HS-27A (cell line): ENCODE data around the gene INO80C.
A peak's percentile ranks its signal among the peaks of the same experiment; 100 is the strongest.

Experiments
- DNase-seq: peaks from one replicate; pipeline ENCODE4 v3.0.0-alpha.2; 2012; ENCODE audit warnings: low read depth, missing footprints

The INO80C gene

DNA sequence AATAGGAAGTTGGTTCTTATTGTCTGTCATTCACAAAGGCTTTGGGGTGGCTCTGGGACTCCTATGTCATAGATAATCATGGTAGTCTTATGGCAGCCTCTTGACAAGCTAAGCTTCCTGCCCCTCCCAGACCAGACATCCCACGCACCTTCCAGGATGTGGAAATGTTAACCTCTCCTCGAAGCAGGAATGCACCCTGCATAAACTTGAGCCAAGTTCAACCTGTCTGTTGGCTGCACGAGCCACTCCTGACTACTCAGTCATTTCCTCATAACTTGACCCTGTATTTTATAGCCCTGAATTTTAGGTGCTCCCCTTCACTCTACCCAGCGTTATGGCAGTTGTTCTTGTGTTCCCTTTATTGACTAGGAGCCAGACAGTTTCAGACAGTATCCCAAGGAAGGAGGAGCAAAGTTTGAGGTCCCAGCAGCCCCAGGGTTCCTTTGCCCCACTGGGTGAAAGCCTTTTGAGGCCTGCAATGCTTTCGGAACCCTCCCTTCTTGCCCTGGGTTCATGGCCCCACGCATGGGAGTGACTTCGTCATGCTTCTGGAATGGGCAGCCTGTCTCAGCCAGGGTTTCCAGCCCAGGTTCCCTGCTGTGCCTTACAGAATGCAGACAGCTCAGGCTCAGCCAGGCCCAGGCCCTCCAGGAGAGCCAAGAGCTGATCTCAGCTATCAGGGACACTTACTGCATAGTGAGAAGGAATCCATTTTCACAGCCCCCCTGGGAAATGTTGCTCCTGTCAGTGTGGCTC is 15.6 kb upstream of the INO80C start:
- DNase-seq: peak; percentile 70

DNA sequence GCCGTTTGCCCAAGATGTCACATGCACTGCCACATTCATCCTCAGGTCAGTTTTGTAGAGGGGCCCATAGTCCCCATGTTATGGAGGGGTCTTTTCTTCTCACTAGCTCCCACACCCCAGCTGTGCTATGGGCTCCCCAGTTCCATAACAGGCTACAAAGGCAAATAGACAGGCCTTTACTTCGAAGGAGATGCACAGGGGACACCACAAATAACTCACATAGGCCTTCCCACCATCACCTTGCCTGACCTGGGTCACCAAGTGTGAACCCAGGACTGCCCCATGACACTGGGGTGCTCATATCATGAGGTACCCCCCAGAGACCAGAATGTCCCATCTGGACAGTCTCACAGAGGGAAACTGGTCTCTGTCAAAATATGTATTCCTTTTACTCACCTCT is 15.0 kb upstream of the INO80C start:
- DNase-seq: no peak

DNA sequence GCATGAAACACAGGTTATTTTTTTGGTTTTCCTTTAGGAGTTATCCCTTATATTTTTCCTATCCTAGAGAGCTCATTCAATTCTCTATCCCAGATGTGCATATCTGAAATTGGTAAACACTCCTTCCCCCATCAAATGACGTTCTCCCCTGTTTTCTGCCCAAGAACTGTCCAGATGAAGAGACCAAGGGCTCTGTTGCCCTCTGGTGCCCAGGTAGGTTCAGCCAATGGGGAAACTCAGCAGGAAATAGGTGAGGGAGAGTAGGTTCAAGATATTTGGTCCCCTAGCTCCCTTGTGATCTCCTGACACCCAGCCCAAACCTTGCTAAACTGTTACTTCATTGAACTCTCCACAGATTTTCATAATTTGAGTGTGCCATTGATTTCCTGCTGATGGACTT is 14.1 kb upstream of the INO80C start:
- no peak for DNase-seq

DNA sequence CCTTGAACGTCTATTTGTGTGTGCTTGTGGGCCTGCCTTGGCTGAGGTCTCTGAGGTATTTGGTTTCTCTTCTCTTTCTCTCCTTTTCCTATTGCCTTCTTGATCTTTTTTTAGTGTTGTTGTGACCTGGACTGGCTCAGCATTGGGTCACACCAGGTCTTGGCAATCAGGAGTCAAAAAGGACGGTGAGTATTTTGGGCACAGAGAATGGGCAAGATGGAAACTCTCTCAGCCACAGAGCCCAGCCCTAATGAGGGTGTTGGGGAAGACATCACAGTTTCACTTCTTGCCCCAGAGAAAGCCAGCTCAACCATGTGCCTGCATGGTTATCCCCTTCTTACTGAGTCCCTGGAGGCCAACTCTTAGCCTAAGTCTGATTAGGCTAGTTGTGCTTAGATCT is 13.7 kb upstream of the INO80C start:
- no peak for DNase-seq

DNA sequence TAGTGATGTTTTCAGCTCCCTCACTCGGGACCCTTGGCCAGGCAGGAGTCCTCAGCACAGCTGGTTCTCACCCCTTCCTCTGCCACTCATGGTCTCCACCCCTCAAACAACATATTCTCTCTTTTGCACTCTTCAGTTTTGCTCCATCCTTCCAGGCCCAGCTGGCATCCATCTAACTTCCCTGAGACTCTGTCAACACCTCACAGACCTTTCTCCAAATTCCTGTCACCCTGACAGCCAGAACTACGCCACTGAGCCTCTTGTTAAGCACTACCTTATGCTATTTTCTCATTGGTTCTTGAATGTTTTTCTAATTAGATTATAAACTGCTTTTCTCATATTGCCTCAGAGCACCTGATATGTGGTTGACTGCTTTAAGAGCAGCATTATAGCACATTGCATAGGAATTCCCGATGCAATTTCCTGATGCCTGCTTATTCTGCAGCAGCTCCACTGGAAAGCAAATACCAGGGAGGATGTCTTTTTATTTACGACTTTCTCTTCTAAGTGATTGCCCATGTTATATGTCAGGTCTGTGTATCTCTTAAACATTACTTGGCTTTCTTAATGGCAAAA is 12.4 kb upstream of the INO80C start:
- DNase-seq: no peak

DNA sequence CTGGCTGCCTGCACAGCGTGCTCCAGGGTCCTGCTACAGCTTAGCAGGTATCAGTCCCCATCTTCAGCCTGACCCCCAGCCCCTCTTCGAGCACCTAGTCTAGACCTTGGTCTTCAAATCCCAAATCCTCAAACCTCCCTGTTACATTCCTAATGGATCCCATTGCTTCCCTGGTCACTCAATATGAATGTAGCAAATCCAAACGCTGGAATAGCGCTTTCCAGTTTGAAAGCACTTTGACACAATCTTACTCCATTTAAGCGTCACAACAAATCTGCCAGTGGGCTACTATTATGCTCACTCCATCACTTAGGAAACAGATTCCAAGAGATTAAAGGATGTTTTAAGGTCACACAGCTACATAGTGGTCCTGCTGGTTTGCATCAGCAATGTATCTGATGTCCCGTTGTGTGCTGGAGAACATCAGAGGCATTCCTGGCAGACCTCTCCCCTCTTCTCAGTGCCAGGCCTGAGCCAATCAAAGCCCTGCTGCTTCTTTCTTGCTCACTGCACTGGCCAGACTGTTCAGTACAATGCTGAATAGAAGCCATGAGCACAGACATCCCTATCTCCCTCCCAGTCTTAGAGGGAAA is 11.1 kb upstream of the INO80C start:
- DNase-seq: no peak

DNA sequence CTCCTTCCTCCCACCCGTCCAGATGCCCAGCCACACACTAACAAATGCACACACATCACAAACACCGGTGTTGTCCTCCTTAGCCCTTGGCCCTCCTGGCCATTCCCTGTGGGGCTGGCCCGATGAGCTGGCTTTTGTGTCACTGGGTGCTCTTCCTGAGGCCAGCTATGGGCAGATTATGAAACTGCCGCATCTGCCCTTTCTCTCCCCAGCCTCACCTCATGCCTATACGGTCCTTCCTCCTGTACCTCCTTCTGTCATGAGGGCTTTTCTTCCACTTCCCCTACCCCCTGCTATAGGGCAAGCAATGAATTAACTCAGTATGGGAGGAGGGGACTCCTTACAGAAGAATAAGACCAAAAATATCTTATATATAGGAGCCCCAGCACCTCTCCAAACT is 10.3 kb upstream of the INO80C start:
- DNase-seq: no peak

DNA sequence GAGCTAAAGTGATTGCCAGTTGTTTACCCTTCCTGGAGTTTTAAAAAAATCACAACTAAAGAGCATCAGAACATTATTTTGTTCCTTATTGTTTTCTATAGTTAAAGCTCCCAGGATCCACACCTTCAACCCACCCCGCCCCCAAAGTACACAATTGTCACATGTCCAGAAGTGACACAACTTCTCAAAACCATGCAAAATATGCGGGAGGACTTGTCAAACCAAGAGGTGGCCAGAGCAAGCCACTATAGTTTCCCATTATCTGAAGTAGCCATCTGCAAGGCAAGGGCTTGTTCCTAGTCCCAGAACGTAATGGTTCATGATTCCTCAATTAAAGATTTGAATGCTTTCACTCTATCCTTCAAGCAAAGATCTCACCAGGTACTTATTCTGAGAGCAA is 9.9 kb upstream of the INO80C start:
- no peak for DNase-seq

DNA sequence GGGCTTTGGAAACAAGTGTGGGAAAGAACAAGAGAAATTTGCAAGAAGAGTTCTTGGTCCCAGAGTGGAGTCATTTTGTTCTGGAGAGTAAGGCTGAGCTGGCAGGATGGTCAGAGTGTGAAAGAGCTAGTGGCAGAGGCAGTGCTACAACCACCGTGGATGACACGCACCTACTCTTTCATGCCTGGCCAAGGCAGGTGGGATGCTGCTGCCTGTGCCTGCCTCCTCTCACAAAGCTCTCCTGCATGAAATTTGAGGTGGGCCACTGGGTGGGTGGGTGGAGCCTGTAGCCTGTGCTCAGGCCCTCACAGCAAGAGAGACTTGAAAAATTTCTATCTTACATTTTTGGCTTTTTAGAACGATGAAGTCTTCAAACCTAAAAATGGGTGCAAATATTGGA is 9.4 kb upstream of the INO80C start:
- DNase-seq: no peak

DNA sequence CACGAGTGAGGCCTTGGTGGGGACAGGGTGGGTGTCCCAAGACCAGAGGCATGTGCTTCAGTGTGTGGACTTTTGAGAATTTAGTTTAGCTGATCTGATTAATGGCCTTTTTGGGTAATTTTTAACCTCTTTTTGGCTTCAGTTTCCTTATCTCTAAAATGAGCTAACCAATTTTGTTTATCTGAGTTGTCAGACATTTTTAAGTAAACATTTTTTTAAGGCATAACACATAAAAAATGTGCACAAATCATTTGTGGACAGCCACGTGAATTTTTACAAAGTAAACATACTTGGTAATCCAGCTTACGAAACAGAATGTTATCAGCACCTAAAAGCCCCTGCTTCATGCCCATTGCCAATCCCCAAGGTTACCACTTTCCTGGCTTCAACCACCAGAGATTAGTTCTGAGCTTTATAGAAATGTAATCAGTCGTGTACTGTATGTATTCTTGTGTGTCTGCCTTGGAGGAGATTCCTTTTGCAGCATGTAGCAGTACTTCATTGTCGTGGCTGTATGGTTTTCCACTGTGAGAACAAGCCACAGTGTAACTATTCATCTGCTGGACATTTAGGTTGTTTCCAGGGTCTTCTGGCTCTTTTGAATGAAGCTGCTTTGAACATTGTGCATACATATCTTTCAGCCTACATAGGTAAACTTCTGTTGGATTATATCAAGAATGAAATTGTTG is 8.4 kb upstream of the INO80C start:
- no peak for DNase-seq

DNA sequence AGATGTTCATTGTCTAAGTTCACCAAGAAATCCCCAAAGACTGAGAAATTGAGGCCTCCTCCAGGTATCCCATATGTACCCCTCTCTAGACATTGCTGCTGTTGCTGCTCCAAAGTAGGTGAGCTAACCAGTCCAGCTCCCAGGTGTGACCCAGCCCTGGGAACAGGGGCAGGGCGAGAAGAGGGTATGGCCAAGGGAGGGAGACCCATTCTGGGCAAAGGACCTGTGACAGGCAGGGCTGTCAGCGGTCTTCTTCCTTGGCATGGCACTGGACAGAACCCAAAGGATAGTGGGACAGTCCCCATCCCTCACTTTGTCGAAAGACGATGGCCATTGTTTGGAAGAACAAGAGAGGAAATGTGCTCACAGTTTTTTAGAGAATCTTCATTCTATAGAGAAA is 7.2 kb upstream of the INO80C start:
- no peak for DNase-seq

DNA sequence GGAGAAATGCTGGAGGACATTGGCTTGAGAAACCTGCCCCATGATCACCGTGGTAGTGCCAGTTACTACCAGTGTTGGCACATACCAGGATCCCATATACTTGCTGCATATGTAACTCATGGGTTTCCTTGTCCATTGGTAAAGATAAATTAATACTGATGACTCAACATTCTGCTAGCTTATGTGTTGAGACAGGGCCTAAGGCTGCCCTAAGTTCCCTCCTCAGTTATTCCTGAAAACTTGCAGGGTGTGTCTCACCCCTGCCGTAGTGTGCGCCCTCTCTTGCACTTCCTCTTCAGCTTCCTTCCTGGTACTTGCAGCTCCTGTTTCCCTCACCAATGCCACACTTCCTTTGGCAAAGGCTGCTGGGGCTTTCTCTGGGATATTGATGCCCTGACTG is 4.3 kb upstream of the INO80C start:
- no peak for DNase-seq

DNA sequence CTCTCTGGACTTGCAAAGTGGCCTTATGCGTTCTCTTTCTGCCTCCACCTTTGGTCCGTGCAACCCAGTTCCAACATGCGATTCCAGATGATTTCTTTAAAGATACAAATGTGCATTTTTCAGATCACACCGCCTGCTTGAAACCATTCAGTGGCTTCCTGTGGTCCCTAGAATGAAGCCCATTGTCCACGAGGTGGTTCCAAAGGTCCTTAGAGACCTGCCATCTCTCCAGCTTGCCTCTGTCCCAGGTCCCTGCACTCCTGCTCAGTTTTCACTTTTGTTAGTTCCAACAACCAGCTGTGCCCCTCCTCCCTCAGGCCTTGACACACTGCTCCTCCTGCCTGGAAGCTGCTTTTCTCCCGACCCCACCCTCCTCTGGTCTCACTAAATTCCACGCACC is 3.6 kb upstream of the INO80C start:
- no peak for DNase-seq

DNA sequence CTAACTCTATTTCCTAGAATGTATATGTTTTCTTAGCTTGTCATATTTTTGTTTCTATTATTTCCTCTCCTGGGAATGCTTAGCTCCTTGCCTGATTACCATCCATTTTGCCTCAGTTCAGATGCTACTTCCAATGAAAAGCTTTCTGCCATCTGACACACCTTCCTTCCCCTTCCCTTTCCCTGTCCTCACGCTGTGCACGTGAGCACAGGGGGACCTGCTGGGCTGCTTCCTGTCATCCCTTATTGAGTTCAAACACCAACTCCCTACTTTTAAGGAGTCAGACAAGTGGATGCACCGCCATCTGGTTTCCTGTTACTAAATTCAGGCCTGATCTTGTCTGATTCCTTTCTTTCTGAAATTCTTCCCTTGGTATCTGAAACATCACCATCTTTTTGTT is 2.4 kb upstream of the INO80C start:
- DNase-seq: no peak

DNA sequence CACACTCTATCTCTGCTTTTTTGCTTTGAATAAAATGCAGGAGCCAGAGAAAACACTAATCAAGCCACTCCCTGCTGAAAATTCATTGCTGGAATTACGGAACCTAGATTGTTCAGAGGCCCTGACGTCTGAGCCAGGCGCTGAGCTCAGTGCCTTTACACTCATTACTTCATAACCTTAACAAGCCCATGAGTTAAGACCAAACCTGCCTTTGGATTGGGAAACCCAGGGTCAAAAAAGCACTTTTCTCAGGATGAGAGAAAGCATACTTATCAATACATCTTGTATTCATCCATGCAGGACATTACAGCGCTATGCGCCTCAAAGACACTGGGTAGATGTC is 762 bp downstream of the INO80C start:
- DNase-seq: no peak

DNA sequence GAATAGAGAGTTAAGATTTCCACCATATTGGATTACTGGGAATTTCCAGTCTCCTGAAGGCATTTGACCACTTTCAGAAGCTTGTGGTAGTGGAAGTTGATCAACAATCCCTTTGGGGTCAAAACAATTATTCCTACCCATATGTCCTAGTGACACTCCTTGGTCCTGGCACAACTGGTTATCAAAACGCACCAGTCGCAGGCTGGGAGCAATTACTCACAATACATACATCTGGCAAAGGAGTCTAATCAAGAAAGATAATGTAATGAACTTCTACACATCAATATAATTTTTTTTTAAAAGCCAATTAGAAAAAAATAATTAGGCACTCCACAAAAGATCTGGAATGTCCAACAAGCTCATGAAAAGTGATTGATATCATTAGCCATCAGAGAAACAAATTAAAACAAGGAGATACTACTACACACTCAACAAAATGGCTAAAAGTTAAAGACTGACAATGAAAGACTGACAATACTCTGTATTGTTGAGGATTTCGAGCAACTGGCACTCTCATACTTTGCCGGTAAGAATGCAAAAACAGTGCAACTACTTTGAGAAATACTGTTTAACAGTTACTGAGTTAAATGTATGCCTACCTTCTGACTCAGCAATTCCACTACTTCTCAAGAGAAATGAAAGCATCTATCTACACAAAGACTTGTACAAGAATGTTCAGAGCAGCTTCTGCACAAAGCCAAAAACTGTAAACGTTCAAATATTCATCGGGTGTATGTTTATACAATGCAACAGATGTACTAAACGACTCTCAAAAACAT is 2.0 kb downstream of the INO80C start:
- DNase-seq: no peak

DNA sequence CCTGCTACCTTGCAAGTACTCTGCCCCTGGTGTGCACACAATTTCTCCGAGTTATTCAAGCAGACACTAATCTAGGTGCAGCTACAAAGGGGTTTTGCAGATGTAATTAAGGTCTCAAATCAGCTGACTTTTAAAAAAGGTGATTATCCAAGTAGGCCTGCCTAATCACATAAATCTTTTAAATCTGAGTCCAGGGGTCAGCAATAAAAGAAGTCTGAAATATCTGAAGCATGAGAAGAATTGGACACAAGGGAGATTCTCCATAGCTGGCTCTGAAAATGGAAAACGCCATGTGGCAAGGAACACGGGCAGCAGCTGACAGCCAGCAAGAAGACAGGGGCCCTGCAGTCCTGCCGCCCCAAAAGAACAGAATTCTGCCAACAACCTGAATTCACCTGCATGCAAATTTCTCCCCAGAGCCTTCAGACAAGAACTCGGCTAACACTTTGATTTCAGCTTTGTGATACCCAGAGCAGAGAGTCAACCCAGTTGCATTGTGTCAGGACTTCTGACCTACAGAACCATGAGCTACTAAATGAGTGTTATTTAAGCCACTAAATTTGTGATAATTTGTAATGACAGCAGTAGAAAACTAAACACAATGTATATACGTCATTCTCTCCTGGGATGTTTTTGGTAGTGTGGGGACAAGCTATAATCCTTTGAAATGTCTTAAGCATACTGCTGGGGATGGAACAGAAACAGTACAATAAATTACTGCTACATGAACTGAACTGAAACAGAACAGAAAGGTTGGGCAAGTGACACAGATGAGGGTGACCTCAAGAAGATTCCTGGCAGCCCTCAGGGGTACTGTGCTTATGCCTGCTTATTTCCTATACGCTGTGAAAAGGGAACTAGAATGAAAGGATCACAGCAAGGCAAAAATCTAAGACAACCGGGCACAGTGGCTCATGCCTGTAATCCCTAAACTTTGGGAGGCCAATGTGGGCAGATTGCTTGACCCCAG is 3.2 kb downstream of the INO80C start:
- no peak for DNase-seq

DNA sequence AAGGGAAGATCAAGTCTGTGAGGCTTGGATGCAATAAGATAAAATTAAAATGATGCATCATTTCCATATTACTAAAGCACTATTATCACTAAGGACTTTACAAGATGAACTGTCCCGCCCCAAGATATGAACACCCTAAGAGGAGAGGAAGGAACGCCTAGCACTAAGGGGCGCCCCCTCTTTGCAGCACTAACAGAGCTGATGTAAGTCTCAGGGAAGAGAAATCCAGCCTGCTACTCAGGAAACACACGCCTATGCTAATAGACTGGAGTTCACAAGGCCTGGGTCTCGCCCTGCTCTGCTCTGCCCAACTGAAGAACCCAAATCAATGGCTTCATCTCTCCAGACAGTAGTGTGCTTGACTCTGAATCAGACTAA is 6.1 kb downstream of the INO80C start:
- no peak for DNase-seq

DNA sequence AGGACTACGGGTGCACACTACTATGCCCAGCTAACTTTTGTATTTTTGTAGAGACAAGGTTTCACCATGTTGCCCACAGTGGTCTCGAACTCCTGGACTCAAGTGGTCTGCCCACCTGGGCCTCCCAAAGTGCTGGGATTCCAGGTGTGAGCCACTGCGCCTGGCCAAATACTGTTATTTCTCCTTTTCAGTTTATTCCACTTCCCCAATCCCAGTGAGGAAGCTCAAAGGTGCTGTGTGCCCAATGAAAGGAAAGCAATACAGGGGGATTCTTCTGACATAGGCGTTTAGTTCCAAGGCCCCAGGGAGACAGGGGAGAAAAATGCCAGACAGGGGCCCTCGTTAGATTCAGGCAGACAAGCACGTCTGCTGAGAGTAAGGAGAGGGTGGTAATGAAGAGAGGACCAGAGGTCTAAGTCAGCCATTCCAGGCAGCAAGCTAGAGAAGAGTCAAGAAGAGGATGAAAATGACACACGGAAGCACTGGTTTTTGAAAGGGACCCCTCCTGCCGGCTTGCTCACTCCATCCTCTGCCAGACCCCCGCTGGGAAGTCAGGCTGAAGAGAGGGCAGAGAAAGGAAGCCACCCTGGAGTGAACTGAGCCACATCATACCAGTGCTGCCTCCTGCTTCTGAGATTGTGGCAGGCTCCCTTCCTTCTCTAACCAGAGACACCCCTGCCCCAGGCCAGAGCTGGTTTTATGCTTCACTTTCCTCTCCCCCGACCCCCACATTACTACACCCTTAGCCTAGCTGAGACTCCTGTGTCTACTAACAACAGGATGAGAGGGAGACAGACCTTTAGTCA is 6.7 kb downstream of the INO80C start:
- no peak for DNase-seq

DNA sequence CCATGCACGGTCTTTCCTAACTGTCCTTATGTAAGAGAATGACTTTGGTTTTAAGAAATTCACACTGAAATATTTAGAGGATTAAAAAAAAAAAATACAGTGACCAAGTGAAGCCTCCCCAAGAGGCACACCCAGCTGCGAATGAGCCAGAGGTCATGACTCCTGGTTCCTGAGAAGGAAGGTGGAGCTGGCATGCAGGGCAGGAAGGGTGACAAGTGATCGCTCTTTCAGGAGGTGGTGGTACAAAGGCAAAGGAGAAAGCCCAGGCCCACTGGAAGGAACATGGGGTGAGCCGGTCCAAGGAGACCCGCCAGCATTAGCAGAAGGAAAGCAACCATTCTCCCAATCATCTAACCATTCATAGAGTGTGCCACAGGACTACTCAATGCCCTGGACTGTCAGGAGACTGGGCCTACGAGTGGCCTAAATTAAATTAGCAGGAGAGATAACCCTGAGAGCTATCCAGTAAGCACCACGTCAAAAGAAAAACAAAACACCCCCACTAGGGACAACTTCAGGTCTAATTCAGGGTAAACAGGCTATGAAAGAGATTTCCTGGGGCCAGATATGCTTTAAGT is 7.8 kb downstream of the INO80C start:
- no peak for DNase-seq
